ENCODE data around the gene PRPF40B.
"Not testable (repeated sequence)": the region's sequence is repeated elsewhere in the genome, so short reads cannot be mapped to it uniquely, and the experiment has no call there.

PRPF40B gene

GRCh38 chr12:49609059-49609874 is 14.1 kb upstream of the PRPF40B start:
- no peak for DNase-seq (ENCODE audit: low read depth in 3 of 3)

DNA sequence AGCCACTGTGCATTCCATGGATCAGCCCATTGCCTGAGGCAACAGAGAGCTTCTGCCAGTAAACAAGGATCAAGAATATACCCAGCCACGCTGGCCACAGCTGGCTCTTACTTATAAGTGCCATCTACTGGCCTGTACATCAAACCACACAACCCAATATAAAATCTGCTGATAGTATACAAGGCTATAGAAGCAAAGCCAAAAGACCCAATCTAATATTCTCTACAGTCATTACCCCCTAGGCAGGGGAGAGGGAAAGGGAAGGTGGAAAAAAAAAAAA is 13.5 kb upstream of the PRPF40B start:
- no peak for DNase-seq (ENCODE audit: low read depth in 3 of 3)

DNA sequence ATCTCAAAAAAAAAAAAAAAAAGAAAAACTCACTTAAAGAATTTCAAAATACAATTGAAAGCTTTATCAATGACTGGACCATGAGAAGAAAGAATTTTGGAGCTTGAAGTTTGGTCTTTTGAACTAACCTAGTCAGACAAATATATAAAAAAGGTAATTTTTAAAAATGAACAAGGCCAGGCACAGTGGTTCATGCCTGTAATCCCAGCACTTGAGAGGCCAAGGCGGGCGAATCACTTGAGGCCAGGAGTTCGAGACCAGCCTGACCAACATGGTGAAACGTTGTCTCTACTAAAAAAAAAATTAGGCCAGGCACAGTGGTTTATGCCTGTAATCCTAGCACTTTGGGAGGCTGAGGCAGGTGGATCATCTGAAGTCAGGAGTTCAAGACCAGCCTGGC is 12.6 kb upstream of the PRPF40B start:
- DNase-seq (ENCODE audit: low read depth in 3 of 3), result not testable (repeated sequence)

GRCh38 chr12:49612210-49612609 is 11.2 kb upstream of the PRPF40B start:
- no peak for DNase-seq (ENCODE audit: low read depth in 3 of 3)

DNA sequence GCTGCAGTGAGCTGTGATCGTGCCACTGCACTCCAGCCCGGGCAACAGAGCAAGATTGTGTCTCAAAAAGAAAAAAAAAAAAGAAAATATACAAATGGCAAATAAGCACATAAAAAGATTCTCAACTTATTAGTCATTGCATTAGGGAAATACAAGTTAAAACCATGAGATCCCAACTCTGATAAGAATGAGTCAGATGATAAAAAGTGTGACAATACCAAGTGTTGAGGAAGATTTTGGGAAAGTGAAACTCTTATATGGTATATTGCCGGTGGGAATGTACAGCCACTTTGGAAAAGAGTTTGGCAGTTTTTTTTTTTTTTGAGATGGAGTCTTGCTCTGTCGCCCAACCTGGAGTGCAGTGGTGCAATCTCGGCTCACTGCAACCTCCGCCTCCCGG is 7.6 kb upstream of the PRPF40B start:
- no peak for DNase-seq (ENCODE audit: low read depth in 3 of 3)

DNA sequence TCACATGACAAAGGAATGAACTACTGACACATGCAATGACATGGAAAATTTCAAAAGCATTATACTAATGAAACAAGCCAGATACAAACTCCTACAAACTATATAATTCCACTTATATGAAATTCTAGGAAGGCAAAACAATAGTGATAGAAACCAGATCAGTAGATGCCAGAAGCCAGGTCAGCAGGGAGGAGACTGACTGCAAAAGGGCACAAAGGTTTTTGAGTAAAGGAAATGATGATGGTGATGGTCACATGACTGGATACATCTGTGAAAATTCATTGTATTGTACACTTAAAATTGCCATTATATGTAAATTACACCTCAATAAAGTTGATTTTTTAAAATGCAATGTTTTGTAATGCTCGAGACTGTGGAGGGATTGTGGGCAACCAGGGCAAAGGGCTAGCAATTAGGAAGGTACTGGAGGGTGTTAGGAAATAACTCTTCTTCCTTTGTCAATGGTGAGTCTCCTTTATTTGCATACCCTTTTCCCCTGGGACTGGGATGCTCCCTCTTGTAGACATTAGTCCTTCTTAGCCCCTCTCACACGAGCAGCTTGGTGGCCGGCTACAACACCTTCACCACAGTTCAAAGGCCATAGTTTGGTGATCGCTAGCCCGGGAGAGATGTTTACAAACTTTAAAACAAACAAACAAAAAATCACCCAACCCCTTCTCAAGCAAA is 6.7 kb upstream of the PRPF40B start:
- no peak for DNase-seq (ENCODE audit: low read depth in 3 of 3)

DNA sequence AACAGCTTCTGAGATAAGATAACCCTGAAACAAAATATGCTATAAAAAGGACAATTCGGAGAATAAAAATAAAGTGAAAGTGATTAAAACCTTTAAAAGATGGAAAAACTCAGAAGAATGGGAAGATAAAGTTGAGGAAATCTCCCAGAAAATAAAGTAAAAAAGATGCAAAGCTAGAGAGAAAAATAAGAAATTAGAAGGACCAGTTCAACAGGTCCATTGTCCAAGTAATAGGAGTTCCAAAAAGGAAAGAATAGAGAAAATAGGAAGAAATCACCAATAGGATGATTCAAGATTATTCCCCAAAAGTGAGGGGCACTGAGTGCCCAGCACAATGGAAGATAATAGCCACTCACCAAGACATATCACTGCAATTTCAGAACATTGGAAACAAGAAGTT is 4.8 kb upstream of the PRPF40B start:
- DNase-seq (ENCODE audit: low read depth in 3 of 3), result no peak

GRCh38 chr12:49619286-49619685 is 4.1 kb upstream of the PRPF40B start:
- DNase-seq (ENCODE audit: low read depth in 3 of 3), result no peak

DNA sequence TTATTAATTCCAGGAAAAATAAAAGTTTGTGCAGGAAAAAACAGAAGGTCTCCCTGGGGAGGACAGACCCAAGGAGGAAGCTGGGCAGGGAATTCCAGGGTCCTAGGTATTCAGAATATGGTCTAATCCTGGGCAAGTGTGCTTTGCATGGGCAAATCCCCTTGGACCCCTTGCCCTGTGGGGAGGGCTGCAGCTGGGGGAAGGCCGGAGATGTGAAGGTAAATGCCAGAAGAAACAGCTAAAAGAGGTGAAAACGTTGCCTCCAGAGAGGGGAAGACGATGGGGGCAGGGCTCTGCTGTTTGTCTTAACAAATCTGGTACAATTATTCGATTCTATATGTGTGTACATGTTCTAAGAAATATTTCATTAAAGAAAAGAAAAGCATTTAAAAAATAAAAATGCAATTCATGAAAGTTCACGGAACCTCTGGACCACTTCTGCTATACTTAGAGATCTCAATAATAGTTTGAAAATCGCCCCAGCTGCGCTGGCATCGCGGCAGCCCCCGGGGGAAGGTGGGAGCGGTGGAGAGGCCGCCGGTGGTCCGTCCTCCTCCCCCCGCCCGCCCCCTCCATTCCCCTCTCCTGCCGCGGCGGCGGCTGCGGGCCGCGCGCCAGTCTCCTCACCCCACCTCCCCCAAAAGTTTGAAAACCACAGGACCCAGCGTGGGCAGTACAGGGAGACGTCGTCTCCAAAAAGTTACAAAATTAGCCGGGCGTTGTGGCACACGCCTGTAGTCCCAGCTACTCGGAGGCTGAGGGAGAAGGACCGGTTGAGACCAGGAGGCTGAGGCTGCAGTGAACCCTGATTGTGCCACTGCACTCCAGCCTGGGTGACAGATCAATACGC is 1.5 kb upstream of the PRPF40B start:
- no peak for DNase-seq (ENCODE audit: low read depth in 3 of 3)

- peak; percentile 21 to 43 (median 37) for DNase-seq (ENCODE audit: low read depth in 3 of 3)
These were observed 740 bp upstream of the PRPF40B start for GRCh38 chr12:49622501-49623141.

DNA sequence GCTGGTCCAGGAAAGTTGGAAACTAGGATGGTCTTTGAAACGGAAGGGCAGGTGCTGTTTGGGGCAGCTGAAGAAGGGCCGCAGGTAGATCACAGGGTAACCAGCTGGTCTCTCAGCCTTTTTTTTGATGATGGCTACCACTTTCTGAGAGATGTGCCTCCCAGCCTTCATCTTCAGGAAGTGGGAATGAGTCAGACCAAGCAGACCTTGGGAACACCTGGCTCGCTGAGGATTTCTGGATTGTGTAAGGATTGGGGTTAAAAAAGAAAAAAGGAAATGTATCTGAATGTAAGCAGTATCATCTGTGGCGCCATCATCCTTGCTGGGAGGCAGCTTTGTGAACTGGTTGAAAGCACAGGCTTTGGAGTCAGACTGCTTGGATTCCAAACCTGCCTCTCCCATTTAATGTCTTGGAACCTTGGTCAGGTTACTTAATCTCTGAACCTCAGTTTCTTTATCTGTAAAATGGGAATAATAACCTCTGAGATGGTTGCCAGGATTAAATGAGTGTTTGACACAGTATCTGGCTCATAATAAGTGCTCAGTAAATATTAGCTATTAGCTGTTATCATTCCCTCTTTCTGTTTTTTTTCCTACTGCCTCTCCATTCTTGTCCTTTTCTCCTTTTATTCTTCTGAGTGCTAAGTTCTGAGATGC is 1.7 kb downstream of the PRPF40B start:
- DNase-seq (ENCODE audit: low read depth in 3 of 3), result no peak

DNA sequence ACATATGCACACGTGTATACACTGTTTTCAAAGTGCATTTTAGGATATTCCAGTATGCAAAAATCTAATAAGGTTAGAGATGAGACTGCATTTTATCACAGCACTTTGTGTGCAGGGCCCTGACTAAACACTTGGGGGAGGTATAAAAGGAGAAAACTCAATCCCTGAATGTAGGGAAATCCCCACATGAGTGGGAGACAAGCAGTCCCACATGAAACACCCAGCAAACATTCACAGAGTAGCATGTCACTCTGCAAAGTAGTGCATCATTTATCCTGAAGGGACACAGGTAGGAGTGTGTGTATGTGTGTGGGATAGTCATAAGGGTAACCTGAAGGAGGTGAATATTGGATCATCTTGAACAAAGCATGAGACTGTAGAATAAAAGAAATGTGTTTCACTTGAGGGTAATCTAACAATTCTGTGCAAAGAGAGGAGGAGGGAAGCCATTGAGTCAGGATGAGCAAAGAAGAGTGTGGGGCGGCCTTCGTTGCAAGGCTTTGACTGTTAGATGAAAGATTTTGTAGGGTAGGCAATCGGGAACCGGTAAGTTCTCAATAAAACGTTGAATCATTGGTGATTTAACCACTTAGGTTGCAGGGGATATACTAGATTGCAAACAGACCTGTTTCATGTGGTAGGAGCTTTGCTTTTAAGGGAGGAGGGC is 2.9 kb downstream of the PRPF40B start:
- peak in 1 of 3 donors; percentile 18 for DNase-seq (ENCODE audit: low read depth in 3 of 3)

DNA sequence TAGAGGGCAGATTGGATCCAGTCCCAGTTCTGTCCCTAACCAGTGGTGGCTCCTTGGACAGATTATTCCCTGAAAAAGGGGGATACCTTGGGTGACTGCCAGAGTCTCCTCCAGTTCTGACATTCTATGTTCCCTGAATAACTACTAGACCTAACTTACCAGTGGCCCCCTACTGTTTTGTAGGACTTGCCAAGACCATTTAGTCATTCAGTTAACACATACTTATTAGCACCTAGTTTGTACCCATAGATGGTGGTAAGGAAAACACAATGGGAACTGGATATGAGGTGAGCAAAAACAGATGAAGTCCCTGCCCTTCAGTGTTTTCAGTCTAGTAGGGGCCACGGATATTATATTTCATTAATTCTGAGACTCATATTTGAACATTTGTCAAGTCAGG is 3.5 kb downstream of the PRPF40B start:
- DNase-seq (ENCODE audit: low read depth in 3 of 3), result no peak

GRCh38 chr12:49627752-49628360 is 4.5 kb downstream of the PRPF40B start:
- no peak for DNase-seq (ENCODE audit: low read depth in 3 of 3)

GRCh38 chr12:49631336-49631907 is 8.1 kb downstream of the PRPF40B start:
- DNase-seq (ENCODE audit: low read depth in 3 of 3), result no peak

GRCh38 chr12:49632401-49632800 is 9.0 kb downstream of the PRPF40B start:
- no peak for DNase-seq (ENCODE audit: low read depth in 3 of 3)

GRCh38 chr12:49632986-49633702 is 9.8 kb downstream of the PRPF40B start:
- no peak for DNase-seq (ENCODE audit: low read depth in 3 of 3)

DNA sequence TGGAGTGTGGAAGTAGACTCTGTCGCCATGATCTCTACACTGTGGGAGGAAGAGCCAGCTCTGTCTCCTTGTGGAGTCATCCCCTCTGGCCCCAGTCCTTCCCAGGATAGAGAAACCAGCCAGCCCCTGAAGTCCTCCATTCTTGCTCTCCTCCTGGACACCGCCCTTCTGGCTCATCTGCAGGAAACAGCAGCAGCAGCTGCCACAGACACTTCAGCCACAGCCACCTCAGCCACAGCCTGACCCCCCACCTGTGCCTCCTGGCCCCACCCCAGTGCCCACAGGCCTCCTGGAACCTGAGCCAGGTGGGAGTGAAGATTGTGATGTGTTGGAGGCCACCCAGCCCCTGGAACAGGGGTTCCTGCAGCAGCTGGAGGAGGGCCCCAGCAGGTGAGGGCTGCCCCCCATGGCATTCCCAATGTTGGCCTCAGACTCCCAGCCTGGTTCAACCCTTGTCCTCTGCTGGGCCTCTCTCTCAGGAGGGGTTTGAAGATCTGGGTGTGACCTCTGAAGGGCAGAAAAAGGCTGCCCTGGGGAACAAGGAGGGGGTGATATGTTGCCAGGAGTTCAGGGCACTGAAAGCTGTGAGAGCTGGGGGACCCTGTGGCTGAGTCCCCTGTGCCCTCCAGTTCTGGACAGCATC is 10.5 kb downstream of the PRPF40B start:
- DNase-seq (ENCODE audit: low read depth in 3 of 3), result no peak

GRCh38 chr12:49635036-49635435 is 11.7 kb downstream of the PRPF40B start:
- no peak for DNase-seq (ENCODE audit: low read depth in 3 of 3)

Data from stimulated activated CD4-positive, alpha-beta T cell treated with anti-CD3 and anti-CD28 coated beads, TNF-alpha, amount 100 ng/mL, for 48 hours (primary cell).